Skeletal muscle satellite cell (primary cell): ENCODE data around the gene KLHL35.
A peak's percentile ranks its signal among the peaks of the same experiment; 100 is the strongest.
"Not testable (repeated sequence)": the region's sequence is repeated elsewhere in the genome, so short reads cannot be mapped to it uniquely, and the experiment has no call there.

Experiments used
- H3K27me3 ChIP-seq: 2 replicates; pipeline ENCODE4 v1.7.0; 2013; ENCODE audit warnings: low read length; ENCODE audit not compliant: control insufficient read depth, insufficient read depth
- H3K36me3 ChIP-seq: 2 replicates; pipeline ENCODE4 v1.7.0; 2013; ENCODE audit warnings: mild to moderate bottlenecking, control low read depth, low read length; ENCODE audit not compliant: insufficient read depth
- H3K4me1 ChIP-seq: 2 replicates; pipeline ENCODE4 v1.7.0; 2013; ENCODE audit warnings: low read length; ENCODE audit not compliant: control insufficient read depth, insufficient read depth
- H3K4me2 ChIP-seq: 2 replicates; pipeline ENCODE4 v1.7.0; 2013; ENCODE audit warnings: mild to moderate bottlenecking, low read length
- H3K4me3 ChIP-seq: 2 replicates; pipeline ENCODE4 v1.7.0; 2013; ENCODE audit warnings: low read length
- H3K9ac ChIP-seq: 2 replicates; pipeline ENCODE4 v1.7.0; 2013; ENCODE audit warnings: mild to moderate bottlenecking, low read depth, low read length, moderate library complexity
- H3K9me3 ChIP-seq: replicated peaks from 2 replicates; pipeline ENCODE4 v1.7.0; 2013; ENCODE audit warnings: mild to moderate bottlenecking, control low read depth, low read length

KLHL35 gene

GRCh38 chr11:75409971-75410370 lies 23.0 kb downstream of the KLHL35 start:
- H3K9me3 ChIP-seq, H3K4me2 ChIP-seq, H3K4me3 ChIP-seq, H3K9ac ChIP-seq, H3K27me3 ChIP-seq: not testable (repeated sequence)
- peaks cover 51% of the 10 kb centered on the region for H3K36me3 ChIP-seq
- H3K4me1 ChIP-seq, result peaks cover 23% of the 10 kb centered on the region

- H3K4me1 ChIP-seq, result peaks cover 26% of the 10 kb centered on the region
- no peak overlapping the region for H3K4me3 ChIP-seq
- no peaks in the 10 kb centered on the region for H3K9me3 ChIP-seq
- no peaks in the 10 kb centered on the region for H3K27me3 ChIP-seq
- H3K9ac ChIP-seq, result no peak overlapping the region
- no peak overlapping the region for H3K4me2 ChIP-seq
- H3K36me3 ChIP-seq, result peaks cover 56% of the 10 kb centered on the region
Measured at GRCh38 chr11:75408957-75409219, 24.1 kb downstream of the KLHL35 start.

- H3K4me1 ChIP-seq, result peaks cover 44% of the 10 kb centered on the region
- H3K36me3 ChIP-seq, result peaks cover 69% of the 10 kb centered on the region
- H3K9ac ChIP-seq, result no peak overlapping the region
- H3K4me2 ChIP-seq, result no peak overlapping the region
- H3K27me3 ChIP-seq, result no peaks in the 10 kb centered on the region
- no peaks in the 10 kb centered on the region for H3K9me3 ChIP-seq
- no peak overlapping the region for H3K4me3 ChIP-seq
Measured at GRCh38 chr11:75406338-75406777, 26.6 kb downstream of the KLHL35 start.

- Histone ChIP-seq H3K9me3 (no peaks in the 10 kb centered on the region), H3K4me2 (peak overlapping the region; percentile 28), H3K27me3 (no peaks in the 10 kb centered on the region), H3K4me3 (no peak overlapping the region), H3K36me3 (peaks cover 80% of the 10 kb centered on the region), H3K4me1 (peaks cover 49% of the 10 kb centered on the region), H3K9ac (no peak overlapping the region)
Measured at GRCh38 chr11:75403983-75404658, 28.9 kb downstream of the KLHL35 start.

- peaks cover 73% of the 10 kb centered on the region for H3K36me3 ChIP-seq
- H3K4me1 ChIP-seq, result peaks cover 49% of the 10 kb centered on the region
- no peak overlapping the region for H3K4me3 ChIP-seq
- H3K9ac ChIP-seq, result peak overlapping the region; percentile 4
- H3K9me3 ChIP-seq, result no peaks in the 10 kb centered on the region
- peak overlapping the region; percentile 83 for H3K4me2 ChIP-seq
- H3K27me3 ChIP-seq, result no peaks in the 10 kb centered on the region
Measured at GRCh38 chr11:75403037-75403436, 30.0 kb downstream of the KLHL35 start.

- Histone ChIP-seq H3K9ac (peak overlapping the region; percentile 97), H3K36me3 (peaks cover 69% of the 10 kb centered on the region), H3K9me3 (no peaks in the 10 kb centered on the region), H3K27me3 (no peaks in the 10 kb centered on the region), H3K4me2 (peak overlapping the region; percentile 83), H3K4me3 (peak overlapping the region; percentile 90), H3K4me1 (peaks cover 49% of the 10 kb centered on the region)
Measured at GRCh38 chr11:75402002-75402773, 30.8 kb downstream of the KLHL35 start.

GRCh38 chr11:75400146-75400865 lies 32.7 kb downstream of the KLHL35 start:
- Histone ChIP-seq H3K36me3 (peaks cover 51% of the 10 kb centered on the region), H3K4me2 (peak overlapping the region; percentile 83), H3K27me3 (peaks cover 7% of the 10 kb centered on the region), H3K4me3 (peak overlapping the region; percentile 90), H3K4me1 (peaks cover 37% of the 10 kb centered on the region), H3K9me3 (no peaks in the 10 kb centered on the region), H3K9ac (peak overlapping the region; percentile 97)

GRCh38 chr11:75399344-75400145 lies 33.5 kb downstream of the KLHL35 start, which contains the start of gene RPS3:
TSS of gene RPS3 (plus strand) at chr11:75399518. CDS start at chr11:75399548, 30 bp downstream.
- Histone ChIP-seq H3K36me3 (peaks cover 43% of the 10 kb centered on the region), H3K4me1 (peaks cover 36% of the 10 kb centered on the region), H3K9ac (peak within 1 kb of the TSS; percentile 97), H3K4me2 (peak within 1 kb of the TSS; percentile 83), H3K27me3 (peaks cover 7% of the 10 kb centered on the region), H3K9me3 (no peaks in the 10 kb centered on the region), H3K4me3 (peak within 1 kb of the TSS; percentile 90)

- Histone ChIP-seq H3K4me2 (no peak overlapping the region), H3K27me3 (peaks cover 7% of the 10 kb centered on the region), H3K36me3 (peaks cover 37% of the 10 kb centered on the region), H3K4me1 (peaks cover 30% of the 10 kb centered on the region), H3K9ac (no peak overlapping the region), H3K4me3 (no peak overlapping the region), H3K9me3 (no peaks in the 10 kb centered on the region)
Measured at GRCh38 chr11:75398906-75399305, 34.1 kb downstream of the KLHL35 start.

- H3K9ac ChIP-seq, result no peak overlapping the region
- H3K36me3 ChIP-seq, result no peaks in the 10 kb centered on the region
- H3K9me3 ChIP-seq, result no peaks in the 10 kb centered on the region
- no peak overlapping the region for H3K4me3 ChIP-seq
- peaks cover 14% of the 10 kb centered on the region for H3K27me3 ChIP-seq
- no peaks in the 10 kb centered on the region for H3K4me1 ChIP-seq
- H3K4me2 ChIP-seq, result no peak overlapping the region
Measured at GRCh38 chr11:75394085-75394840, 38.7 kb downstream of the KLHL35 start.
